ENCODE data around the gene PDCD1LG2.
A peak's percentile ranks its signal among the peaks of the same experiment; 100 is the strongest.

PDCD1LG2 gene

GRCh38 chr9:5529683-5530221, 19.4 kb downstream of the PDCD1LG2 start:
- peak; percentile 63 for DNase-seq (ENCODE audit: low read depth, low spot score)

DNA sequence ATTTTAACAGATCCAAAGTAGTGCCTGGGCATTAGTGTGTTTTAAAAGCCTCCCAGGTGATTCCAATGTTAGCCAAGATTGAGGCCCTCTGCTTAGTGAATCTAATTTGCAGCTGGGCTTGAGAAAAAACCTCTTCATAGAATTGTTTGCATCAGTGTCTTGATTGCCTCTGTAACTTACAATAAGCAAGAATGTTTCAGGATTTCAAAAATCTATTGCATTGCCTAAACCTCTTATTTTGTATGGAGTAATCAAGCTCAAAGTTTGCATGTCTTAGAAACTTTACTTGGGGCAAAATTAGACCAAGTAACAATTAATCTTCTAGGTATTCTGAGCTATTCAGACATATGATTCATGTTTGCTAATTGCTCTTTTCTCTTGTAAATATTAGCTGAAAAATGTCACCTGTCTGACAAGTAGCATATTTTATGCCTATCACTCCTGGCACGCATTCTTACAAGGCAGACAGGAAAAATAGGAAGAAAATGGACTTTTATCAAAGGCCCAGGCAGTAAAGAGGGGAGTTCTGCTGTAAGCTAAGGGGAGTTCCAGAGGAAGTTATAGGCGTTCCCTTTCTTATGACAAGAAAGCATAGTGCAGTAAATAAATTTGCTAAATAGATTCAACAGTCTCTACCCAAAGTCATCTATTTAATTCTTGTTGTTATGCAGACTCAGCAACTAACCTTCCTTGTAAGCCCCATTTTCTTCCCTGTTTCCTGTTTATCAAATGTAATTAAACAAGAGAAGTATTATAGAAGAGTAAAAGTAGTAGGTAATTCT, 21.0 kb downstream of the PDCD1LG2 start:
- no peak for DNase-seq (ENCODE audit: low read depth, low spot score)

- DNase-seq (ENCODE audit: low read depth, low spot score), result no peak
These were observed 22.0 kb downstream of the PDCD1LG2 start for GRCh38 chr9:5532306-5532705.

DNA sequence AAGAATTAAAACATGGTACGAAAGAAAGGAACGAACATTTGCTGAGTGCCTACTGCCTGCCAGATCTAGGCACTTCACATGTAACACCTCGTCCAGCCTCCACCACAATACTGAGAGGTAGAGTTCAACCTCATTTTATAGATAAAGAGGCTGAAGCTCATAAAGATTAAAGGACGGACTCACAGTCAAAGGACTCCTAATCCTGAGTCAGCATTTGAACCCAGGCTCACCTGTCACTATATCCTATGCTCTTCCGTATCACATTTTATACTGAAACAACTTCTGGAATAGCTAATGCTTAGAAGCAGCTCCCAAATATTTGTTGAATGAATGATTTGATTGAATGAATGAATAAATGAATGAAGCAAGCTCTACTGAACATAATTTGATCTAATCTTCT, 22.5 kb downstream of the PDCD1LG2 start:
- DNase-seq (ENCODE audit: low read depth, low spot score), result no peak

DNA sequence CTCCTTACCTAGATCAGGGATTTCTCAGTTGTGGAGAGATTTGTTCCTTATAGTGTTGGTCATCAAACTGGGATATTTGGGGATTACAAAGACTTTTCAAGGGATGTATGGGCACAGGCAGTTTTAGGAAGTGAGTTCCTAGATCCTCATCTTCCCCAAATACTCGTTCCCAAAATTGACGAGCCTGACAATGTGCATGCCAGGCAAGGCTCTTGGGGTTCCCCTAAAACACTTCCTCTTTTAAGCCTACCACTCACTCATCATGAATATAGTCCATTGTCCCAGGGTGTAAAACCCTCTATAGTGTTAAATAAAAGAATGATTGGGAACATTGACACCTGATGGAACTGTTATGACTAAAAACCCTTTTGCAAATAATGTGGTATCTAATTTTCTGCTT, 26.4 kb downstream of the PDCD1LG2 start:
- DNase-seq (ENCODE audit: low read depth, low spot score), result no peak

DNA sequence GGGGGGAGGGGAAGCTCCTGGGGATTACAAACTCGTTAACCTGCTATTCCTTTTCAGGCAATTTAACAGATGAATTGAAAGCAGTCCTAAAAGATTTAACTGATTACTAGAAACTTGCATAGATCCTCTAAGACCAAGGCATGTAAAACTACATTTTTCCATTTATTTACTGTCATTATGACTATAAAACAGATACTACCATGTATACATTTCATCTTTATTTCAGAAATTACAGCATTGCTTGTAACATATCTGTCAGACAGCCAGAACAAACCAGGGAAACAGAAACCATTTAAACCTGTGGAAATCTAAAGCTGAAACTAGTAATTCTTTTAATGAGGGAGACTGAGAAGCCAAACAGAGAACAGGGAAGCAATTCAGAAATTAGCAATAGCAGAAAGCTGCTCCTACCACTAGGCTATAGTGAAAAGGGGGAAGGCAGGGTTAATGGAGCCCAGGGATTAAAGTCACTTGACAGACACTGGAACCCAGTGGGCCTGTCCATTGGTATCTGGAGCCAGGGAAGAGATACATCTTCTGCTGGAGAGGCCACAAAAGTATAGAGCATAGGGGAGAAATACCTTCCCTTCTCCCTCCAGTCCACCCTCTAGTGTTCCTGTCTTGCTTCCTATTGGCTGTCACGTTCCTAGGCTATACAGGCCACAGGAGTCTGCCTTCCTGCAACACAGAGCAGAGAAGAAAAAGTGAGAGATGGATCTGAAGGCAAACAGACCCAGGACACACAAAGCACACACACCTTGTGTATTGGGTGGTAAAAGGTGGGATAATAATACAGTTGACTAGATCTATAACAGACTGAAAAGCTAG, 33.8 kb downstream of the PDCD1LG2 start:
- DNase-seq (ENCODE audit: low read depth, low spot score), result no peak

GRCh38 chr9:5549658-5550650, 39.6 kb downstream of the PDCD1LG2 start:
- DNase-seq (ENCODE audit: low read depth, low spot score), result peak; percentile 55

GRCh38 chr9:5551368-5552150, 41.2 kb downstream of the PDCD1LG2 start:
- DNase-seq (ENCODE audit: low read depth, low spot score), result peak; percentile 41

DNA sequence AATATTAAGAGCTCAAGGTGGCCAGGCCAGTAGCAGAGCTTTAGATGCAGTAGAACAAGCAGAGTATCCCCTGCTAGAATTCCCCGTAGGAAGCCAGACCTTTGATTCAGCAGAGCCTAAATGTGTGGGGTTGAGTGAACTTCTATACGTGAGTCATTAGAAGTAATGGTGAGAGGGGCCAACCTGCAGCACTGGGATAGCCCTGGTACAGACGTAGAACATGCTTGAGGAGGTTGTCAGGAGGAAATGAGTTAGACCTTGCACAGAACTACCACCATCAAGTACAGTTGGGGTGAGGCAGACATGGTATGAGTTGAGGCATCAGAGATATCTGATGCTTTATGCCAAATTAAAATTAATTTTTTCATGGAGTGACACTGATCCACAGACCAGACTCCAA, 42.0 kb downstream of the PDCD1LG2 start:
- no peak for DNase-seq (ENCODE audit: low read depth, low spot score)

GRCh38 chr9:5553211-5553610, 42.9 kb downstream of the PDCD1LG2 start:
- peak; percentile 60 for DNase-seq (ENCODE audit: low read depth, low spot score)

DNA sequence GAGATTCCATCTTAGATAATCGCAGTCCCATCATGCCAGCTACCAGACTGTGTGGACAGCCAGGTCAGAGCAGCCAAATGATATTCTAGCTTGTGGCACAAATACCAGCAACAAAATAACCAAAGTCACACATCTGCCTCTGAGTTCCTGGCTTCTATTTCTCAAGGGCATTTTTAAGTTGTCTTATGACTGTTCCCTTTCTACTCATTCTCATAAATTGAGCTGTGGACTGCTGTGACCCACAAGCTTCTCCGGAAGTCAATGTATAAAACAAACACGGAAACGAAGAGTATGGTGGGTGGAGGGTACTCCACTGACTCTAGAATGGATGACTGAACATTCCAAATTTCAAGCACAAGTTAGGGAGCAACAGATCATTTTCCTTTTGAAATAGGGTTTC, 43.9 kb downstream of the PDCD1LG2 start:
- no peak for DNase-seq (ENCODE audit: low read depth, low spot score)

DNA sequence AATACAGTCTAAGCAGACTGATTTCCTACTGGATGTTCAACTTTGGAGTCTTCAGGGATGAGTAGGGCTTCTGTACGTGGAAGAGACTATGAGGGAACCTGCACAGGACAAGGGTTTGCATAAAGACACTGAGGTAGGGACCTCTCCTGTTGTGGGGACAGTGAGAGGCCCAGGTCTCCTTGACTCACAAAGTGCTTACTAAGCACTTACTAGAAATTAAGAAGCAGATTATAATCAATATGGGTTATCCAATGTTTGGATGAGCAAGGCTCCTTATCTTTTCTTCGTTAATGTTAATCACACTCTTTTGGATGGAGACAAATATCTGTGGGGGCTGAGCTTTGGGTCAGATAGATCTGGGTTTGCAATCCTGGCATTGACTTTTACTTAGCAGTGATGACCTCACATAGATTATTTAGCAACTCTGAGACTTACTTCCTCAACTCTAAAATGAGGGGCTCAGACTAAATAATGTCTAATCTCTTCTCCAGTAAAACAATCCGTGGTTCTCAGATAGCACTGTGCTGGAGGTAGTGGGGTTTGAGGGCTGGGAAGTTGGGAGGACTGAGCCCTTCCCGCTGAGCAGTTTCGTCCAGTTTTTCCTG, 45.9 kb downstream of the PDCD1LG2 start:
- no peak for DNase-seq (ENCODE audit: low read depth, low spot score)

GRCh38 chr9:5557606-5558587, 47.6 kb downstream of the PDCD1LG2 start:
- DNase-seq (ENCODE audit: low read depth, low spot score), result no peak

DNA sequence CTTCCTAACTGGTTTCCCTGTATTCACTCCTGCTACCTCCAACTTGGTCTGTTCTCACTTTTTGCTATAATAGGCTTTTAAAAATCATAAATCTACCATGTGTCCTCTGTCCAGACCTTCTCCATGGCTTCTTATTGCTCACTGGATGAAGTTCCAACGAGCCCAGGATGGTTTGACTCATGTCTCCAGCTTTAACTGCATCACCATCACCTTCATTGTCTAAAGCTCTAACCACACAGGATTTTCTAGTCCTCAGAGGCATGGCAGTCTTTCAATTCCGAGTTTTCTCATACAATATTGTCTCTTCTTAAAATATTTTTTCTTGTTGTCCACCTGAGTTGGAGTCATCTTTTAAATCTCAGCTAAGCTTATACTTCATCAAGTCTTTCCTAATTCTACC, 49.3 kb downstream of the PDCD1LG2 start:
- no peak for DNase-seq (ENCODE audit: low read depth, low spot score)

GRCh38 chr9:5560443-5561100, 50.2 kb downstream of the PDCD1LG2 start:
- no peak for DNase-seq (ENCODE audit: low read depth, low spot score)

DNA sequence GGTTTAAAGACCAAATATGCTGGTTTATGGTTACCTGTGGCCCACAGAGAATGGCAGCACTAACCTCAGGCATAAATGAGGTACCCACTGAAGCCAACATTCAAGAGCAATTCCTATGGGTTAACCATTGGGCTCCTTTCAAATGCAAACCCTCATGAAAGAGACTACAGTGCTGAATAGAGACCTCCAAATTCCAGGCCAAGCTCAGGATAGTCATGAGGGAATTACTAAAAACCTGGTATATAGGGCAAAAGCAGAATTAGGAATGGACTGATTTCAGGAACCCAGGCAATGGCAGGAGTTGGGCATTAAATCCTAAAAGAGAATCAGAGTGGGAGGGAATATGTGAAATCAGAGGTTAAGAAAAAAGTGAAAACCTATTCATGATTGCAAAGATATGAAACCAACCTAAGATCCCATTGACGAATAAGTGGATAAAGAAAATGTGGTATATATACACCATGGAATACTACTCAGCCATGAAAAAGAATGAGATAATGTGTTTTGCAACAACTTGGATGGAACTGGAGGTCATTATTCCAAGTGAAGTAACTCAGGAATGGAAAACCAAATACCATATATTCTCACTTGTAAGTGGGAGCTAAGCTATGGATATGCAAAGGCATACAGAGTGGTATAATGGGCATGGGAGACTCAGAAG, 51.6 kb downstream of the PDCD1LG2 start:
- no peak for DNase-seq (ENCODE audit: low read depth, low spot score)

- peak; percentile 71 for DNase-seq (ENCODE audit: low read depth, low spot score)
These were observed 52.6 kb downstream of the PDCD1LG2 start for GRCh38 chr9:5562806-5563416.
